Panc1 (cell line): ENCODE data around the gene TMED7. TPM values are rescaled to one million over a fixed set of nuclear protein-coding genes. Genes with fewer than 3 reads are reported as not detected.

Experiments used
- ATAC-seq: fragments of 200-7000 bp; cut with Tn5 transposase; 2 replicates; pipeline ENCODE4 v1.9.1; 2020; ENCODE audit warnings: mild to moderate bottlenecking, moderate library complexity
- BruUV-seq: library from RNA; stranded (reverse); fragments of 400-500 nt; replicated peaks from 2 replicates; lab custom pipeline; 2021; lab: Mats Ljungman, UMichigan
- CTCF ChIA-PET: fragments of 300-600 bp; sonication (Branson Sonifier 250); formaldehyde crosslinking; loops from one replicate; lab custom pipeline; 2022; ENCODE audit warnings: antibody characterized with exemption; lab: Charles Lee
- POLR2A ChIA-PET: fragments of 300-600 bp; sonication (Branson Sonifier 250); formaldehyde crosslinking; loops from one replicate; lab custom pipeline; 2022; ENCODE audit warnings: antibody characterized with exemption; lab: Charles Lee
- DNase-seq: peaks from one replicate; pipeline ENCODE4 v3.0.0-alpha.2; 2010; ENCODE audit warnings: low read depth, low spot score
- H3K27ac ChIP-seq: 2 replicates; pipeline ENCODE4 v1.5.1; 2011; ENCODE audit warnings: mild to moderate bottlenecking, low read length, inconsistent platforms
- H3K27me3 ChIP-seq: fragments of 200-500 bp; sonication (Bioruptor generic); 2 replicates; pipeline ENCODE4 v1.6.0; 2014; ENCODE audit warnings: low read length, inconsistent platforms; ENCODE audit not compliant: control insufficient read depth, insufficient read depth
- H3K36me3 ChIP-seq: fragments of 200-500 bp; sonication (Bioruptor generic); 2 replicates; pipeline ENCODE4 v1.5.1; 2014; ENCODE audit warnings: inconsistent platforms, mild to moderate bottlenecking, low read length, moderate library complexity; ENCODE audit not compliant: control insufficient read depth, insufficient read depth
- H3K4me1 ChIP-seq: 2 replicates; pipeline ENCODE4 v1.5.1; 2011; ENCODE audit warnings: inconsistent platforms, mild to moderate bottlenecking, low read length, moderate library complexity; ENCODE audit not compliant: control insufficient read depth, insufficient read depth
- H3K4me3 ChIP-seq, 2 experiments: 2 replicates each; pipeline ENCODE4 v1.5.1; 2011 to 2012; ENCODE audit warnings: low read depth in 2 of 2, low read length in 2 of 2, mild to moderate bottlenecking in 2 of 2, inconsistent platforms in 1 of 2, moderate library complexity in 1 of 2
- H3K9me3 ChIP-seq: fragments of 200-500 bp; sonication (Bioruptor generic); 2 replicates; pipeline ENCODE4 v1.5.1; 2014; ENCODE audit warnings: low read depth, mild to moderate bottlenecking, inconsistent platforms, low read length, moderate library complexity; ENCODE audit not compliant: control insufficient read depth, insufficient read depth
- POLR2AphosphoS5 ChIP-seq: IDR thresholded peaks from 2 replicates; pipeline ENCODE4 v1.6.1; 2012; ENCODE audit warnings: mild to moderate bottlenecking, low read depth, low read length, moderate library complexity
- SIN3A ChIP-seq: IDR thresholded peaks from 2 replicates; pipeline ENCODE4 v1.6.1; 2012; ENCODE audit warnings: low read depth, mild to moderate bottlenecking, low read length, moderate library complexity, borderline replicate concordance; ENCODE audit not compliant: insufficient read depth
- TCF7L2 ChIP-seq: IDR thresholded peaks from 2 replicates; pipeline ENCODE4 v1.6.1; 2011; ENCODE audit warnings: mild to moderate bottlenecking, low read depth, low read length, inconsistent platforms
- in situ Hi-C: cut with HindIII; loops from 2 replicates; pipeline ENCODE4 v1.10.0; 2016; ENCODE audit warnings: low sequenced_read_pairs, low pct_unique_long_range_greater_than_20kb
- intact Hi-C: fragments of 100-400 bp; cut with micrococcal nuclease; formaldehyde crosslinking; loops from one replicate; pipeline ENCODE4 v1.10.0; 2022; ENCODE audit not compliant: unreplicated experiment
- total RNA-seq: library from RNA; stranded (reverse); gene quantifications from one replicate; pipeline ENCODE4 v1.2.1, GENCODE V29; 2021; ENCODE audit not compliant: unreplicated experiment
- TF ChIP-seq, protein P1 (sequence below): fragments of 450-650 bp; IDR thresholded peaks from 2 replicates; pipeline ENCODE4 v1.5.1; 2017; ENCODE audit warnings: mild to moderate bottlenecking
- TF ChIP-seq, protein P2 (sequence below), 2 experiments: IDR thresholded peaks; 2 replicates each; pipeline ENCODE4 v1.6.1; 2011 to 2012; ENCODE audit warnings: low read depth in 2 of 2, control low read depth in 1 of 2, low read length in 1 of 2, mild to moderate bottlenecking in 1 of 2, moderate library complexity in 1 of 2; ENCODE audit not compliant: insufficient read depth in 1 of 2

The TMED7 gene
- total RNA-seq, 1 experiment from 2014 or later: 113 TPM

DNA sequence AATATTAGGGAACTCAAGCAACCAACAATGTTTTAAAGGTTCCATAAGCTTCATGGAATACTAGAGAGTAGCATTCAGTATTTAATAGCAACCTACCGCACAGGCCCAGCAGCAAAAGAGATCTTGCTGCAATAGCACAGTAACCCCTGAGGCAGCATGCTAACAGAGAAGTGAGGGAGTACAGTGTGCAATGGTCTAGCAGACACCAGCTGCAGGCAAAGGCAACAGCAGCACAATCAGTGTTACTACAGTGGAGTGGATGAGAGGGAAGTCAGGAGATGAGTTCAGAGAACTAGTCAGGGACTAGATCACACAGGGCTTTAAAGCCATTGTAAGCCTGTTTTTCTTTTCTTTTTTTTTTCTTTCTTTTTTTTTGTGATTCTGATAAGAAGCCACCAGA is 26.3 kb downstream of the TMED7 start:
- DNase-seq (no peak), ATAC-seq (no peak)
- Histone ChIP-seq H3K27ac (no peak overlapping the region), H3K4me3 (no peak overlapping the region), H3K36me3 (no peaks in the 10 kb centered on the region), H3K9me3 (no peaks in the 10 kb centered on the region), H3K4me1 (peaks cover 14% of the 10 kb centered on the region), H3K27me3 (no peaks in the 10 kb centered on the region)
- POLR2A ChIA-PET: no interaction called here
- BruUV-seq: no TSS peak
- in situ Hi-C loops (no loop called here), intact Hi-C loops (no loop called here)
- TF ChIP-seq, protein P1, sequence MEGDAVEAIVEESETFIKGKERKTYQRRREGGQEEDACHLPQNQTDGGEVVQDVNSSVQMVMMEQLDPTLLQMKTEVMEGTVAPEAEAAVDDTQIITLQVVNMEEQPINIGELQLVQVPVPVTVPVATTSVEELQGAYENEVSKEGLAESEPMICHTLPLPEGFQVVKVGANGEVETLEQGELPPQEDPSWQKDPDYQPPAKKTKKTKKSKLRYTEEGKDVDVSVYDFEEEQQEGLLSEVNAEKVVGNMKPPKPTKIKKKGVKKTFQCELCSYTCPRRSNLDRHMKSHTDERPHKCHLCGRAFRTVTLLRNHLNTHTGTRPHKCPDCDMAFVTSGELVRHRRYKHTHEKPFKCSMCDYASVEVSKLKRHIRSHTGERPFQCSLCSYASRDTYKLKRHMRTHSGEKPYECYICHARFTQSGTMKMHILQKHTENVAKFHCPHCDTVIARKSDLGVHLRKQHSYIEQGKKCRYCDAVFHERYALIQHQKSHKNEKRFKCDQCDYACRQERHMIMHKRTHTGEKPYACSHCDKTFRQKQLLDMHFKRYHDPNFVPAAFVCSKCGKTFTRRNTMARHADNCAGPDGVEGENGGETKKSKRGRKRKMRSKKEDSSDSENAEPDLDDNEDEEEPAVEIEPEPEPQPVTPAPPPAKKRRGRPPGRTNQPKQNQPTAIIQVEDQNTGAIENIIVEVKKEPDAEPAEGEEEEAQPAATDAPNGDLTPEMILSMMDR: no peak
- TF ChIP-seq POLR2AphosphoS5: no peak
- TF ChIP-seq TCF7L2: no peak
- no peak for TF ChIP-seq SIN3A
- TF ChIP-seq, protein P2, sequence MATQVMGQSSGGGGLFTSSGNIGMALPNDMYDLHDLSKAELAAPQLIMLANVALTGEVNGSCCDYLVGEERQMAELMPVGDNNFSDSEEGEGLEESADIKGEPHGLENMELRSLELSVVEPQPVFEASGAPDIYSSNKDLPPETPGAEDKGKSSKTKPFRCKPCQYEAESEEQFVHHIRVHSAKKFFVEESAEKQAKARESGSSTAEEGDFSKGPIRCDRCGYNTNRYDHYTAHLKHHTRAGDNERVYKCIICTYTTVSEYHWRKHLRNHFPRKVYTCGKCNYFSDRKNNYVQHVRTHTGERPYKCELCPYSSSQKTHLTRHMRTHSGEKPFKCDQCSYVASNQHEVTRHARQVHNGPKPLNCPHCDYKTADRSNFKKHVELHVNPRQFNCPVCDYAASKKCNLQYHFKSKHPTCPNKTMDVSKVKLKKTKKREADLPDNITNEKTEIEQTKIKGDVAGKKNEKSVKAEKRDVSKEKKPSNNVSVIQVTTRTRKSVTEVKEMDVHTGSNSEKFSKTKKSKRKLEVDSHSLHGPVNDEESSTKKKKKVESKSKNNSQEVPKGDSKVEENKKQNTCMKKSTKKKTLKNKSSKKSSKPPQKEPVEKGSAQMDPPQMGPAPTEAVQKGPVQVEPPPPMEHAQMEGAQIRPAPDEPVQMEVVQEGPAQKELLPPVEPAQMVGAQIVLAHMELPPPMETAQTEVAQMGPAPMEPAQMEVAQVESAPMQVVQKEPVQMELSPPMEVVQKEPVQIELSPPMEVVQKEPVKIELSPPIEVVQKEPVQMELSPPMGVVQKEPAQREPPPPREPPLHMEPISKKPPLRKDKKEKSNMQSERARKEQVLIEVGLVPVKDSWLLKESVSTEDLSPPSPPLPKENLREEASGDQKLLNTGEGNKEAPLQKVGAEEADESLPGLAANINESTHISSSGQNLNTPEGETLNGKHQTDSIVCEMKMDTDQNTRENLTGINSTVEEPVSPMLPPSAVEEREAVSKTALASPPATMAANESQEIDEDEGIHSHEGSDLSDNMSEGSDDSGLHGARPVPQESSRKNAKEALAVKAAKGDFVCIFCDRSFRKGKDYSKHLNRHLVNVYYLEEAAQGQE (IDR thresholded peaks at IDR 0.05; ENCODE audit: insufficient read depth in 1 of 2, low read depth in 2 of 2, low read length in 1 of 2): no peak
- CTCF ChIA-PET: no interaction called here

DNA sequence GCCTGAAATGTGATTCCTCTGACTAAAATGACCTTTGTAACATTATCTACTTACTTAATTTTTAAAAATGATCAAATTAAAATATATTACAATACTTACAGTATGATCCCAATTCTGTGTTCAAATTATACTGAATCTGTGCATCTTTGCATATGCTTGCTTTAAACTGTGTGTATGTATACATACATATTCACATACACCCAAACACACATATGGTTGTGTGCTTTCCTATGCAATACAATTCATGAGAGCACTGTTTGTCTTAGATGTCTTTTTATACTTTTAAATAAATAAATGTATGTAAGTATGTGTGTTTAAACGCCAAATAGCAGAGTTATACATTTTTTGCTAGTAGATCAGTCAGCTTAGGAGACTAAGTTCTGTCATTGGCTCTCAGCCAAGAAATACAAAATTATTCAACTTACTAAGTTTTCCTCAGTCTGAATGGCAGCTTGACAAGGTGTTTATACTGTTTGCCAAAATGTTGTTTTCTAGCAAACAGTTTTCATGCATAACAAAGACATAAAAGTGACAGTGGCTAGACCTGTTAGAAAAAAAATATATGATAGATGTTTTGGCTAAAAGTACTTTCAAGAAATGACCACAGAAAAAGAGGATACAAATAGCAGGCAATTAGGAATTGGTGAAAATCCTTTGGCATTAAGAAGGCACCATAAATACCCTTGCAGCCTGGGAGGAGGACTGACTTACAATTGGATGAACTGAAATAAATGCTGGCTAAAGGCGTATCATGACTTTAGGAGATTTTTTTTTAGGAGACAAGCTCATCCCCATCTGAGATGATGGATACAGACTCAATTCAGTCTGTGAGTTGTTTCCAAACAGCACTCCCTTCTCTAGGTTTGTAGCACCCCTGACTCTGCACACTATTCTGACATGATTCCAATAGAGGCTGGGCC is 31.4 kb downstream of the TMED7 start:
- Histone ChIP-seq H3K27ac (no peak overlapping the region), H3K4me3 (no peak overlapping the region), H3K27me3 (no peaks in the 10 kb centered on the region), H3K4me1 (no peaks in the 10 kb centered on the region), H3K9me3 (no peaks in the 10 kb centered on the region), H3K36me3 (no peaks in the 10 kb centered on the region)
- in situ Hi-C loops (no loop called here), intact Hi-C loops (no loop called here)
- ChIA-PET CTCF (no interaction called here), POLR2A (no interaction called here)
- no peak for ATAC-seq
- TF ChIP-seq, protein P2 (IDR thresholded peaks at IDR 0.05; ENCODE audit: insufficient read depth in 1 of 2, low read depth in 2 of 2, low read length in 1 of 2): no peak
- TF ChIP-seq TCF7L2 (no peak), POLR2AphosphoS5 (no peak), SIN3A (no peak)
- TF ChIP-seq, protein P1: no peak
- no TSS peak for BruUV-seq
- DNase-seq: no peak
